ENCODE results near the gene S1PR4.

GRCh38 chr19:3132971-3133792, 45.4 kb upstream of the S1PR4 start:
- TF ChIP-seq, protein P1, sequence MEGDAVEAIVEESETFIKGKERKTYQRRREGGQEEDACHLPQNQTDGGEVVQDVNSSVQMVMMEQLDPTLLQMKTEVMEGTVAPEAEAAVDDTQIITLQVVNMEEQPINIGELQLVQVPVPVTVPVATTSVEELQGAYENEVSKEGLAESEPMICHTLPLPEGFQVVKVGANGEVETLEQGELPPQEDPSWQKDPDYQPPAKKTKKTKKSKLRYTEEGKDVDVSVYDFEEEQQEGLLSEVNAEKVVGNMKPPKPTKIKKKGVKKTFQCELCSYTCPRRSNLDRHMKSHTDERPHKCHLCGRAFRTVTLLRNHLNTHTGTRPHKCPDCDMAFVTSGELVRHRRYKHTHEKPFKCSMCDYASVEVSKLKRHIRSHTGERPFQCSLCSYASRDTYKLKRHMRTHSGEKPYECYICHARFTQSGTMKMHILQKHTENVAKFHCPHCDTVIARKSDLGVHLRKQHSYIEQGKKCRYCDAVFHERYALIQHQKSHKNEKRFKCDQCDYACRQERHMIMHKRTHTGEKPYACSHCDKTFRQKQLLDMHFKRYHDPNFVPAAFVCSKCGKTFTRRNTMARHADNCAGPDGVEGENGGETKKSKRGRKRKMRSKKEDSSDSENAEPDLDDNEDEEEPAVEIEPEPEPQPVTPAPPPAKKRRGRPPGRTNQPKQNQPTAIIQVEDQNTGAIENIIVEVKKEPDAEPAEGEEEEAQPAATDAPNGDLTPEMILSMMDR (IDR thresholded peaks at IDR 0.05): no peak
- TF ChIP-seq POLR2A (IDR thresholded peaks at IDR 0.05): no peak
- TF ChIP-seq EP300 (IDR thresholded peaks at IDR 0.05): peak in 1 of 2 donors; percentile 24

Data from tibial nerve (tissue), 4 donors.